ENCODE results near the gene RPL29.

DNA sequence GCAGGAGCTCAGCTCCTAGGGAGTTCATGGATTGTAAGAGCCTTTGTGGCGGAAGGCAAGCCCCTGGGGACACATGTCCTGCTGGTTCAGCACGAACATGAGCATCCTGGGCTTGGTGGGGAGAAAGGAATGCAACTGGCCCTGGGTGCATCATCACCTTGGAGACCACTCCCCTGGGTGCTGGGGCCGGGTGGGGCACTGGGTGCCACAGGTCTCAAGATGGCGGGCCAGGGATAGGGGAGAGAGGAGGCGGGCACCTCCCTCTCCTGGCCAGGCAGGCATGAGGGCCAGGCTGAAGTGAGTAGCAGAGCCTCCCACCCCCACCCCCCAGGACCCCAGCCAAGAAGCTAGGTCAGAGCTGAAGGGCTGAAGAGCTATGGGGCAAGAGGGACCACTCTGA, 29.2 kb downstream of the RPL29 start:
- TF ChIP-seq CEBPB (IDR thresholded peaks at IDR 0.05) (no peak), TEAD4 (IDR thresholded peaks at IDR 0.05) (no peak)
